ENCODE measurements around the gene WDTC1. TPM values are rescaled to one million over a fixed set of nuclear protein-coding genes. Genes with fewer than 3 reads are reported as not detected.

The WDTC1 gene
- total RNA-seq, 1 donor from 2014 or later: 28.6 TPM

- Histone ChIP-seq H3K4me3 (ENCODE audit: low read depth, low read length) (no peak overlapping the region), H3K36me3 (ENCODE audit: control insufficient read depth, insufficient read depth, low read length) (peaks cover 1% of the 10 kb centered on the region), H3K27me3 (ENCODE audit: control insufficient read depth, insufficient read depth, low read length) (peaks cover 6% of the 10 kb centered on the region)
- DNase-seq (ENCODE audit: low read depth): no peak
- no peak for TF ChIP-seq CTCF (IDR thresholded peaks at IDR 0.05; ENCODE audit: insufficient read depth, low read length, poor library complexity, severe bottlenecking)
Observed at GRCh38 chr1:27350663-27351540, 116.5 kb downstream of the WDTC1 start.

- H3K36me3 ChIP-seq (ENCODE audit: control insufficient read depth, insufficient read depth, low read length): peaks cover 1% of the 10 kb centered on the region
- TF ChIP-seq CTCF (IDR thresholded peaks at IDR 0.05; ENCODE audit: insufficient read depth, low read length, poor library complexity, severe bottlenecking): no peak
- DNase-seq (ENCODE audit: low read depth): no peak
- H3K4me3 ChIP-seq (ENCODE audit: low read depth, low read length): no peak overlapping the region
- peaks cover 6% of the 10 kb centered on the region for H3K27me3 ChIP-seq (ENCODE audit: control insufficient read depth, insufficient read depth, low read length)
Observed at GRCh38 chr1:27351541-27352107, 117.2 kb downstream of the WDTC1 start.

- TF ChIP-seq CTCF (IDR thresholded peaks at IDR 0.05; ENCODE audit: insufficient read depth, low read length, poor library complexity, severe bottlenecking): no peak
- no peak overlapping the region for H3K4me3 ChIP-seq (ENCODE audit: low read depth, low read length)
- peaks cover 6% of the 10 kb centered on the region for H3K27me3 ChIP-seq (ENCODE audit: control insufficient read depth, insufficient read depth, low read length)
- no peak for DNase-seq (ENCODE audit: low read depth)
- H3K36me3 ChIP-seq (ENCODE audit: control insufficient read depth, insufficient read depth, low read length): peaks cover 2% of the 10 kb centered on the region
Observed at GRCh38 chr1:27353166-27353565, 118.7 kb downstream of the WDTC1 start.

GRCh38 chr1:27353629-27354028 is 119.2 kb downstream of the WDTC1 start:
- H3K4me3 ChIP-seq (ENCODE audit: low read depth, low read length): no peak overlapping the region
- TF ChIP-seq CTCF (IDR thresholded peaks at IDR 0.05; ENCODE audit: insufficient read depth, low read length, poor library complexity, severe bottlenecking): no peak
- H3K36me3 ChIP-seq (ENCODE audit: control insufficient read depth, insufficient read depth, low read length): peaks cover 2% of the 10 kb centered on the region
- H3K27me3 ChIP-seq (ENCODE audit: control insufficient read depth, insufficient read depth, low read length): peaks cover 6% of the 10 kb centered on the region
- DNase-seq (ENCODE audit: low read depth): no peak

- Histone ChIP-seq H3K4me3 (ENCODE audit: low read depth, low read length) (no peak overlapping the region), H3K27me3 (ENCODE audit: control insufficient read depth, insufficient read depth, low read length) (peaks cover 2% of the 10 kb centered on the region), H3K36me3 (ENCODE audit: control insufficient read depth, insufficient read depth, low read length) (peaks cover 2% of the 10 kb centered on the region)
- TF ChIP-seq CTCF (IDR thresholded peaks at IDR 0.05; ENCODE audit: insufficient read depth, low read length, poor library complexity, severe bottlenecking): no peak
- DNase-seq (ENCODE audit: low read depth): no peak
Observed at GRCh38 chr1:27355683-27356082, 121.3 kb downstream of the WDTC1 start.

Measured in kidney epithelial cell (primary cell).